Brain microvascular endothelial cell (primary cell): ENCODE measurements around the gene RASSF3.
"Not testable (repeated sequence)": the region's sequence is repeated elsewhere in the genome, so short reads cannot be mapped to it uniquely, and the experiment has no call there.

ENCODE experiments used
- DNase-seq: peaks from one replicate; pipeline ENCODE4 v3.0.0-alpha.2; 2020
- H3K27ac ChIP-seq: fragments of 250-450 bp; sonication (Bioruptor Pico); 2 replicates; pipeline ENCODE4 v1.5.1; 2020; ENCODE audit warnings: mild to moderate bottlenecking, moderate library complexity
- H3K27me3 ChIP-seq: fragments of 250-450 bp; sonication (Bioruptor Pico); replicated peaks from 2 replicates; pipeline ENCODE4 v1.5.1; 2020; ENCODE audit warnings: mild to moderate bottlenecking
- H3K36me3 ChIP-seq: fragments of 250-450 bp; sonication (Bioruptor Pico); replicated peaks from 2 replicates; pipeline ENCODE4 v1.5.1; 2020; ENCODE audit warnings: mild to moderate bottlenecking
- H3K4me3 ChIP-seq: 2 replicates; pipeline ENCODE4 v1.5.1; 2011; ENCODE audit warnings: low read depth, mild to moderate bottlenecking, control low read depth, low read length, moderate library complexity
- in situ Hi-C: cut with HindIII; loops from 2 replicates; pipeline ENCODE4 v1.10.0; 2017; ENCODE audit warnings: low sequenced_read_pairs, low pct_ligation_motif_present
- TF ChIP-seq, protein P1 (sequence below): IDR thresholded peaks from 2 replicates; pipeline ENCODE4 v1.5.1; 2011; ENCODE audit warnings: low read depth, mild to moderate bottlenecking, moderate library complexity, low read length, control low read depth, inconsistent platforms; ENCODE audit errors: missing control alignments

Gene RASSF3

DNA sequence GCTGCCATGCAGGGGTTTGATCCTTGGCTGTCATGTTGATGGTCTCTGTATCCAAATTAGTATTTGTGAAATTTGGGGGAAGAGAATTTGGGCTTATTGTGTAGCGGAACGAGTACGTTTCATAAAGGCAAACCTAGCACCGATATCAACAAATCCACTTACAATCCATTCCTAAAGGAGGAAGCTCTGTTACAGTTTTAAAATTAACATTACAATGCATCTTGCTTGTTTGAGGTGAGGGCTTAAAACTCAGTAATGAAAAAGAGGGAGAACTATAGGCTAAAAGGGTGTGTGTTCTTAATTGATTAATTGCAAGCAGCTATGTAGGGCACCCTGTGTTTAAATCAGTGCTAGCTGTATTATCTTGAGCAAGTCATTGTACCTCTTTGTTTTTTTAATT, 13.7 kb downstream of the RASSF3 start:
- TF ChIP-seq, protein P1, sequence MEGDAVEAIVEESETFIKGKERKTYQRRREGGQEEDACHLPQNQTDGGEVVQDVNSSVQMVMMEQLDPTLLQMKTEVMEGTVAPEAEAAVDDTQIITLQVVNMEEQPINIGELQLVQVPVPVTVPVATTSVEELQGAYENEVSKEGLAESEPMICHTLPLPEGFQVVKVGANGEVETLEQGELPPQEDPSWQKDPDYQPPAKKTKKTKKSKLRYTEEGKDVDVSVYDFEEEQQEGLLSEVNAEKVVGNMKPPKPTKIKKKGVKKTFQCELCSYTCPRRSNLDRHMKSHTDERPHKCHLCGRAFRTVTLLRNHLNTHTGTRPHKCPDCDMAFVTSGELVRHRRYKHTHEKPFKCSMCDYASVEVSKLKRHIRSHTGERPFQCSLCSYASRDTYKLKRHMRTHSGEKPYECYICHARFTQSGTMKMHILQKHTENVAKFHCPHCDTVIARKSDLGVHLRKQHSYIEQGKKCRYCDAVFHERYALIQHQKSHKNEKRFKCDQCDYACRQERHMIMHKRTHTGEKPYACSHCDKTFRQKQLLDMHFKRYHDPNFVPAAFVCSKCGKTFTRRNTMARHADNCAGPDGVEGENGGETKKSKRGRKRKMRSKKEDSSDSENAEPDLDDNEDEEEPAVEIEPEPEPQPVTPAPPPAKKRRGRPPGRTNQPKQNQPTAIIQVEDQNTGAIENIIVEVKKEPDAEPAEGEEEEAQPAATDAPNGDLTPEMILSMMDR = no peak

GRCh38 chr12:64625243-64626077, 15.2 kb downstream of the RASSF3 start:
- TF ChIP-seq, protein P1 = no peak
- Histone ChIP-seq H3K4me3 (peak overlapping the region; percentile 29), H3K27ac (peak overlapping the region; percentile 90), H3K27me3 (no peaks in the 10 kb centered on the region), H3K36me3 (no peaks in the 10 kb centered on the region)
- DNase-seq = peak; percentile 84
- in situ Hi-C loops = no loop called here

More for the DNA sequence above, 13.7 kb downstream of the RASSF3 start:
- H3K27me3 ChIP-seq = no peaks in the 10 kb centered on the region
- in situ Hi-C loops = no loop called here
- H3K4me3 ChIP-seq = no peak overlapping the region
- DNase-seq = no peak
- peak overlapping the region; percentile 25 for H3K27ac ChIP-seq
- no peaks in the 10 kb centered on the region for H3K36me3 ChIP-seq

DNA sequence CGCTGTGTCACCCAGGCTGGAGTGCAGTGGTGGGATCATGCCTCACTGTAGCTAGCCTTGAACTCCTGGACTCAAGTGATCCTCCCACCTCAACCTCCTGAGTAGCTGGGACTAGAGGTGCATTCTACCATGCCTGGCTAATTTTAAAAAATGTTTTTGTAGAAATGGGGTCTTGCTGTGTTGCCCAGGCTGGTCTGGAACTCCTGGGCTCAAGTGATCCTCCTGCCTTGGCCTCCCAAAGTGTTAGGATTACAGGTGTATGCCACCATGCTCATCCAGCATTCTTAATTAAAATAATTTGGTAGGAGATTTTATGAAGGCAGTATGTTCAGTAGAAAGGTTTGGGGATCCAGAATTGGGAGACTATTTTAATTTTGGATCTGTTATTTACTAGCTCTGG, 16.3 kb downstream of the RASSF3 start:
- DNase-seq, H3K4me3 ChIP-seq, in situ Hi-C loops, H3K27me3 ChIP-seq, H3K36me3 ChIP-seq: not testable (repeated sequence)
- peak overlapping the region; percentile 90 for H3K27ac ChIP-seq

- H3K27ac ChIP-seq = peak overlapping the region; percentile 39
- TF ChIP-seq, protein P1 = no peak
- H3K4me3 ChIP-seq = no peak overlapping the region
- no peaks in the 10 kb centered on the region for H3K27me3 ChIP-seq
- H3K36me3 ChIP-seq = no peaks in the 10 kb centered on the region
- in situ Hi-C loops = no loop called here
- no peak for DNase-seq
Observed at GRCh38 chr12:64627771-64628170, 17.5 kb downstream of the RASSF3 start.

- in situ Hi-C loops = no loop called here
- Histone ChIP-seq H3K27me3 (no peaks in the 10 kb centered on the region), H3K4me3 (no peak overlapping the region), H3K36me3 (no peaks in the 10 kb centered on the region), H3K27ac (no peak overlapping the region)
- no peak for DNase-seq
- TF ChIP-seq, protein P1 = no peak
Observed at GRCh38 chr12:64631197-64631596, 20.9 kb downstream of the RASSF3 start.

DNA sequence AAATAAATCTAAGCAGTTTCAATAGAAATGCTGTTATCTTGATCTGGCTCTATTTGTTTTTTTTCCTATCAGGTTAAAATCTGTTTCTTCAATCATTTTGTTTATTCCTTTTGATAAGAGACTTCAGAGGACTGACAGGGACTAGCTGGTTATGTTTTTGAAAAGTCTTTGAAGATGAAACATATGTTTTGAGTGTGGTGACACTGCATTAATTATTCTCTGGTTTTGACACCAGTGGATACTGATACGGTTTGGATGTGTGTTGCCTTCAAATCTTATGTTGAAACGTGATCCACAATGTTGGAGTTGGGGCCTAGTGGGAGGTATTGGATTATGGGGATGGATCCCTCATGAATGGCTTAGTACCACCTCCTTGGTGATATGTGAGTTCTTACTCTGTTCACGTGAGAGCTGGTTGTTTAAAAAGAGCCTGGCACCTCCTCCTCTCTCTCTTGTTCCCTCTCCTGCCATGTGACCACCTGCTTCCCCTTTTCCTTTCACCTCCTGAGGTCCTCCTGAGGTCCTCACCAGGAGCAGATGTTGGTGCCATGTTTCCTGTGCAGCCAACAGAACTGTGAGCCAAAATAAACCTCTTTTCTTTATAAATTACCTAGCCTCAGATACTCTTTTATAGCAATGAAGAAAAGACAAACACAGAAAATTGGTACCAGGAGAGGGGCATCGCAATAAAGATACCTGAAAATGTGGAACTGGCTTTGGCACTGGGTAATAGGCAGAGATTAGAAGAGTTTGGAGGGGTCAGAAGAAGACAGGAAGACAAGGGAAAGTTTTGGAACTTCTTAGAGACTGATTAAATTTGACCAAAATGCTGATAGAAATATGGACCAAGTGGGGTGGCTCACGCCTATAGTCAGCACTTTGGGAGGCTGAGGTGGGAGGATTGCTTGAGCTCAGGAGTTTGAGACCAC, 23.0 kb downstream of the RASSF3 start:
- Histone ChIP-seq H3K4me3 (no peak overlapping the region), H3K27me3 (no peaks in the 10 kb centered on the region), H3K27ac (no peak overlapping the region), H3K36me3 (no peaks in the 10 kb centered on the region)
- TF ChIP-seq, protein P1 = no peak
- DNase-seq = no peak
- in situ Hi-C loops = no loop called here
